IMR-90 (cell line): ENCODE measurements around the gene IQCE.
"Not testable (repeated sequence)": the region's sequence is repeated elsewhere in the genome, so short reads cannot be mapped to it uniquely, and the experiment has no call there.

Experiments
- CTCF ChIP-seq: conservative IDR thresholded peaks from 2 replicates; pipeline ENCODE4 v1.5.1; 2012; ENCODE audit warnings: mild to moderate bottlenecking, low read depth, low read length, improper control_type of control experiment
- FOS ChIP-seq: fragments of 150-350 bp; IDR thresholded peaks from 2 replicates; pipeline ENCODE4 v1.6.1; 2016; ENCODE audit warnings: low read depth, low read length
- POLR2A ChIP-seq: IDR thresholded peaks from 2 replicates; pipeline ENCODE4 v1.6.1; 2012; ENCODE audit warnings: mild to moderate bottlenecking, low read depth, low read length
- RCOR1 ChIP-seq: IDR thresholded peaks from 2 replicates; pipeline ENCODE4 v1.6.1; 2012; ENCODE audit warnings: mild to moderate bottlenecking, low read length, improper control_type of control experiment; ENCODE audit not compliant: insufficient replicate concordance
- SMC3 ChIP-seq: fragments of 150-350 bp; IDR thresholded peaks from 2 replicates; pipeline ENCODE4 v1.6.1; 2016; ENCODE audit warnings: low read depth, mild to moderate bottlenecking, antibody characterized with exemption, low read length, moderate library complexity
- USF2 ChIP-seq: fragments of 150-350 bp; IDR thresholded peaks from 2 replicates; pipeline ENCODE4 v1.6.1; 2017; ENCODE audit warnings: mild to moderate bottlenecking, antibody characterized with exemption, low read length, low read depth

DNA sequence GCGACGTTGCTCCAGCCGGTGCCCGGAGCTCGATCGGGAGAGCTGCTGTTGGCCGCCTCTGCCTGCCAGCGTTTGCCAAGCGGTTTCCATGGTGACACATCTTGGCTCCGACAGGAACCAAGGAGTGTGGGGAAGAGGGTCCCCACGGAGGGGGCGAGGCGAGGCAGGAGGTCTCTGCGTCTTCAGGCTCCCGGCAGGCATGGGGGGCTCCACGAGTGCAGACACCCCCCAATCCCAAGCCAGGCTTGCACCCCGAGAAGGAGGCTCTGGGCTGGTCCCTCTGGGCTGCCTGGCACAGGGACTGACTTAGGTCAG lies 27.0 kb upstream of the IQCE start:
- TF ChIP-seq CTCF, POLR2A, USF2, RCOR1, FOS, SMC3: not testable (repeated sequence)
